T-helper 22 cell (primary cell): ENCODE data around the gene FNDC3B.

Source experiments
- DNase-seq: peaks from one replicate; pipeline ENCODE4 v3.0.0-alpha.2; 2020; ENCODE audit warnings: low read depth

The FNDC3B gene

DNA sequence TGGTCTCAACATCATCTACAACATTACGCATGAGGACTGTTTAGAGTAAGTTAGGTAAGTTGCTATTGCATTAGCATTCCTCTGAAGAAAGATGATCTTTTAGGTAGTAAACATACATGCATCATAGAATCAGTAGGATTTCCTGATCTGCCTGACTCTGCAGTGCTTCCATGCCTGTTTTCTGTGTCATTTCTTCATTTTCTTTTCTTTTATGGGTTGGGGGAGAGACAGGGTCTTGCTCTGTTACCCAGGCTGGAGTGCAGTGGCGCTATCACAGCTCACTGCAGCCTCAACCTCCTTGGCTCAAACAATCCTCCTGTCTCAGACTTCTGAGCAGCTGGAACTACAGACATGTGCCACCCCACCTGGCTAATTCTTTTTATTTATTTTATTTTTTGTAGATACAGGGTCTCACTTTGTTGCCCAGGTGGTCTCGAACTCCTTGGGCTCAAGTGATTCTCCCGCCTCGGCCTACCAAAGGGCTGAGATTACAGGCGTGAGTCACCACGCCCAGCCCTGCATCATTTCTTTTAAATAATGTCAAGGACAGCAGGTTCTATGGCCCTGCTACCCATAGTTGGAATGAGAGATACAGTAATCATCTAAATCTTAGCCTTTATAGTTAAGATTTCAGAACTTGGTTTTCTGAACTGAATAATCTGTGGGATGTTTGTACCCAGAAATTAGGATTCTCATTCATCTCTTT is 224.6 kb downstream of the FNDC3B start:
- no peak for DNase-seq

DNA sequence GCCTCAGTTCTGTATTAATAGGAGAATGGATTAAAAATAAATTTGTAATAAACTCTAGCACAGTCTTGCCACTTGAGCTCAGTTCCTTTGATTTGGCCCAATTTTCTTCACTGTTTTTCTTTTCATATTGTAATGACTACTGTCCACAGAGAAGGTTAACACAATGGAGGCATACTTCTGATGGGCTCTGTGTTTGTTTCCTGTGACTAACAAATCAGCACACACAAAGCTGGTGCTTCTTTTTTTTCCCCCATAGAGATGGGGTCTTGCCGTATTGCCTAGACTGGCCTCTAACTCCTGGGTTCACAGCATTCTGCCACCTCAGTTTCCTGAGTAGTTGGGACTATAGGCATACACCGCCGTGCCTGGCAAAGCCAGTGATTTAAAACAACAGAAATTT is 226.7 kb downstream of the FNDC3B start:
- DNase-seq: no peak

DNA sequence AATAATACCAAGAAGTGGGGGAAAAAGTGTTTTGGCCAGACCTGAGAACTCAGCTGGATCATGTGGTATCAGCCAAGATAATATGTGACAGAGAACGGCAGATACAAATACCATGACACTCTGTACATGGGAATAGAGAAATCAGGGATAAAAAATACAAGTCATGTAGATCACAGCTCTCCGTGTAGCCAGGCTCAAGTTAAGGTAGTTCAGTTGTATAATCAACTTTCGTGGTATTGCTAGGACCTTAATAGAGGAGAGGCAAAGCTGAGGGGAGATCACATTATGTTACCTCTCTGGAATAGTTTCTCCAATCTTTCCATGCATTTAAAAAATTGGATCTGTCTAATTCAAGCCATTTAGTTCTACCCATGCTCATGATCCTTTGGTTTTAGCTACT is 229.0 kb downstream of the FNDC3B start:
- DNase-seq: no peak

DNA sequence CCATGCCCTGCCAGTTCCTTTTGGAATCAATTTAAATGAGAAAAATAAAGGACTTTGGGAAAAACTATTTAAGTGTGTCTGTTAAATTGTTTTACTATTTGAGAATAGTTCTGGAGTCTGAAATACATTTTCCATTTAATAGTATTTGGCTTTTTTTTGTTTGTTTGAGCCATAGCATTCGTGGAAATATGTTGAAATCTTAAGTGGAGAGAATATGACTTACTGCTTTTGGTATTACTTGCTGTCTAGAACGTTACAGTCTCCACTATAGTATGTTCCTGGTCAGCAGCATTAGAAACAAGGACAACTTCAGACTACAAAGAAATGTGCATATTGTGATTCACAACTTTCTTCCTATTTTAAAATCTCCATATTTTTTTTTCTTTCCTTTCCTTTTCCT is 229.5 kb downstream of the FNDC3B start:
- no peak for DNase-seq

DNA sequence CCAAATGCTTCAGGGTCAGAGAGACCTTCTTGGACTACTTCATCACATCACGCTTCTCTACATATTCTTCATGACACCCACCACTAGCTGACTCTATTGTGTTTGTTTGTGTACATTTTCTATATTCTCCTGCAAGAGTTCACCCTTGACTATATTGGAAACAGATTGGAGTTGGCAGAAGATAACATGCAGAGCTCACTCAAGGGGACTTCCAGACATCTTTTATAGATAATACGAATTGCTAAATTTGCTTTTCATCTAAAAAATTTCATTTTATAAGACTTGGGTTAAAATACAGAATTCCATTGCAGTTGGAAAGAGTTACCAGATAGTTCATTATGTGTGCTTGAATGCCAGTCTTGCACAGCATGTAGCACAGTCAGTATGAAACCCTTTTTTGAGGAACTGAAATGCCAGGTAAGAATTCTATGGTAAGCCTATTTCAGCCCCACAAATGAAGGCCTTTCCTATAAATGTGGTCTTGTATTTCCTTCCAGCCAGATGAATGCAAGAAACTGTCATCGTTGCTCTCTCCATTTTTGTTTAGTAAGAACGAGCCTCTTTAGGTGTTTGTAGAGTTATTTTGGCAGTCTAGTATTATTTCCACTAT is 231.3 kb downstream of the FNDC3B start:
- no peak for DNase-seq

DNA sequence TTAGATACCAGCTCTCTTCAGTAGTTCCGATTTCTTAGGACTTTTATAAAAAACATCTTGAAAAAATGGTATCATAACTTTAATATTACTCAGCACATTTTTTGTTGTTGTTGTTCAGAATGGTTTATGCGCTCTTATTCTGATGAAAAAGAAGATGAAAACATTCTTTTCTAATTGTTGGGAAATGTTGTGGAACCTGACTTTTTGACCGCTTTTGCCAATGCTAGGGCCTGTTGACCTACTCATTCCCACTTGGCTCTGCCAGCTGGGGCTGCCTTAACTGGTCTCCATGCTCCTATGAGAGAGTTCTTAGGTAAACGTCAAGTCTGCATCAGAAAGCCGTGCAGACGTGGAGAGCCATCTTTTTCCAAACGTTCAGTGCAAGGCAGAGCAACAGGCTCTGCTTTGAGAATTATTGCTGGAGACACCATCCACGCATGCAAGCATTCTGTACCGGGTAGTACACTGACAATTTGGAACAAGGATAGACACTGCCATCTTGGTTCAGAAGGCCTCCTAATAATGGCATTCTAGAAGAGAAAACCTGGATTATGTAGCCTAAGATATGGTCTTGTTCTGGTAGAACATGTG is 232.1 kb downstream of the FNDC3B start:
- DNase-seq: no peak

DNA sequence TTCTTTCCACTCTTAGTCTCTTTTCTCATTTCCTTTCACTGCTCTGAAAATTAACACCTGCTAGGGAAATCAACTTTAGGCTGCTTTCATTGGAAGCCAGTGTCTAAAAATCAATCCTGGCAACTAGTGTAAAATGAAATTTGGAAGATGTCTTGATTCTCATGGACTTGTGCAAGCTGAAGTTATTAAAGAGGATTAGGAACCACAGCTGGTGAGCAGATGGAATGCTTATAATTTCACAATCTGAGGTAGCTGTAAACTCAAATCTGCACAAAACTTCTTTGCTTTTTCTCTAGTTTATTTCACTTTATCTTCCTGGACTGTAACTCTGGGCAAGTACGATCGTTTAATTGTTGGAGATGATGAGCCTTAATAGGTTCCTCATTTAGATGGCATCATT is 233.3 kb downstream of the FNDC3B start:
- no peak for DNase-seq

DNA sequence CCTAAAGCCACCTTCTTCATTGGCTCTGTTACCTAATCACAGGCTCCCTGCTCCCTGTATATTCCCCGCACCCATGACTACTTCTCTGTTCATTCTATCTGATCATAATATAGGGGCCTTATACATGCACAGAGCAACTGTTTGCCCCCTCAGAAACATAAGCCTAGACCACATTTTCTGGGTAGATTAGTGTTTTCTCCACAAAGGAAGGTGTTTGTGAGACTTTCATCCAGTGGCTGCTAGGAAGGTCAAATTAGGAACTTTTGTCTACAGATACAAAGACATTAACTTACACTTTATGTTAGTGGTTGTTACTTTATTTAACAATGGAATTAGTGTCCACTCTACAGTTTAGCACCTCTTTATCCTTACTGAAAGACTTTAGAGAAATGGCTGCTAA is 234.0 kb downstream of the FNDC3B start:
- no peak for DNase-seq

DNA sequence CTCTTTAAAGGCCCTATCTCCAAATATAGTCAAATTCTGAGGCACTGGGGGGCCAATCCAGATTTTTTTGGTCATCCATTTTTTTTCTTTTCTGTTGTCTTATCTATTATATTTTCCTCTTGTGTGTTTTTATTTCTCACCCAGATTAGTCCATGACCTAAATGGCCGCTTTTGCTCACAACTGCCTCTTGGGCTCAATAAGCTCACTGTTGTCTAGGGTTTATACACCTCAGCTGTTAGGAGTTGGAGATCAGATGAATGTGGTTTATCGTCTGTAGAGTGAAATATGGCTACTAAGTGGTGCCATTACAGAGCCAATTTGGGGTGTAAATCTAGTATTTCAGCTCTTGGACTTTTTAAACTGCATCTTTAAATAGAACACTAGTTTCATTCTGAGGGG is 235.5 kb downstream of the FNDC3B start:
- no peak for DNase-seq

DNA sequence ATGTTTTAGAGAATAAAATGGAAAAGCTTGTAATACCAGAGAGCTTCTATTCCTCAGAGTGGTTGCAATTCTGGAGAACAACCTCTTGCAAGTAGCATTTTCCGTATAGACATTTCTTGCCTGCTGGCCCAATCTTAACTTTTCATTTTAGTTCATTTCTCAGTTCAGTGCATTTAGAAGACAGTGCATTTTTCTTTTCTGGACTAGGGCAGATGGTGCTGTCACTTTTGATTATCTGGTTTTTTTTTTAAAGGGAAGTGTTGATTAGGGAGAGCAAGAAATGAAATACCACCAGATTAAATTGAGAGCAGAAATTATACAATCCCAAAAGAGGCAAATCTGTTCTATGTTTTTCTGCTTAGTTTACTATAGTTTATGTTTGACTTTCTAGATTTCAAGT is 236.2 kb downstream of the FNDC3B start:
- no peak for DNase-seq

DNA sequence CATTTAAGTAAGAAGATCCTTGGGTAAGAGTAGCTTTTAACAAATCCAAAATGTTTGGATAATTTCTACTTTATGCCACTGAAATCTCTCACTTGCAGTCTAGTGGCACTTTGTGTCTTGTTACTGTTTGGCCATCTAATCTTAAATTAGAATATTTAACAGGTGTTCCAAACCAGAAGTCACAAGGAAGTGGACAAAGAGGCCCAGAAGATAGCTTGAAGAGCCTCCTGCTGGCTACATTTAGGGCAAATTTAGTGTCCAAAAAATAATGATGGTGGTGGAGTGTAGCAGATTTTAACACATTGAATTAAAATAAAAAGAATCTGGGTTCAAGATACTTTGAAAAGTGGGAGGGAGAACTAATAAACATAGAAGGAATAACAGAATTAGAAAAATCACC is 236.7 kb downstream of the FNDC3B start:
- no peak for DNase-seq

DNA sequence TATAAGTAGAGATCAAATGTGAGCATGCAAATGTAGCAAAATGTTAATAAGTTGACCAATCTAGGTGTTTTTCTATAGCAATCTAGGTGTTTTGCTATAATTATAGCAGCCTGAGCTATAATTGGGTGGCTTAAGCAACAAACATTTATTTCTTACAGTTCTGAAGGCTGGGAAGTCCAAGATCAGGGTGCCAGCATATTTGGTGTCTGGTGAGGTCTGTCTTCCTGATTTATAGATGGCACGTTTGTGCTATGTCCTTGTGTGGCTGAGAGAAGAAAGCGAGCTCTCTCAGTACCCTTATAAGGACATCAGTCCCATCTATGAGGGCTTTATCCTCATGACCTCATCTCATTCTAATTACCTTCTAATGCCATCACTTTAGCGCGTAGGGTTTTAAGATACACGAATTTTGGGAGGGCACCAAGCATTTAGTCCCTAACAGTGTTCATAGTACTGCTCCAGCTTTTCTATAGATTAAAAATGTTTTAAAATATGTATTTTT is 237.8 kb downstream of the FNDC3B start:
- DNase-seq: no peak

DNA sequence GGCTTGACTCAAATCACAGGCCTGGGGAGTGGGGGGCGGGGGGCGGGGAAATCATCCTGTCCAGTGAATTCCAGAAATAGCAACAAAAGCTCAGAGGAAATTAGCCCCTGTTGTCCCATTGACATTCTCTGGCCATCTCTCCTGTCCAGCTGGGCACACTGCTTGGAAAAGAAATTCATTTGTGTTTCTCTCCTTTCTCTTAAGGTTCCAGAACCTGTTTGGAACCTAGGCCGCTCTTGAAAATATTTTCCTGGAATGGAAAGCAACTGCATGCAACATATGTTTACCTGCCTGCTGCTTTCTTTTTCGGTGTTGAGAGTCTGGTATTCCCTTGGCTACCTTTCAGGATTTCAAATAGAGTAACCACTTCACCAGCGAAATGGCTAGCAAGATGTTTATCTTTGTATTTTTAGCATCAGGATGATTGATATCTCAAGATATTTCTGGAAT is 239.8 kb downstream of the FNDC3B start:
- no peak for DNase-seq

DNA sequence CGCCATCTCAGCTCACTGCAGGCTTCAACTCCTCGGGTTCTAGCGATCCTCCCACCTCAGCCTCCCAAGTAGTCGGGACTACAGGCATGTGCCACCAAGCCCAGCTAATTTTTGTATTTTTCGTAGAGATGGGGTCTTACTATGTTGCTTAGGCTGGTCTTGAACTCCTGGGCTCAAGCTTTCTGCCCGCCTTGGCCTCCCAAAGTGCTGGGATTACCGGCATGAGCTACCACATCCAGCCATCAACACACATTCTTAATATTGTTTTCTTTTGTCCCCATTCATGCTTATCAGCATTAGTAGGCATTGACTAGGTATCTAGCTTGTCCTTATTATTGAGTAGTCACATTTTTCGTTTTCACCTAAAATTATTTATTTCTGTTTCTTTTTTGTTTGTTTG is 240.6 kb downstream of the FNDC3B start:
- DNase-seq: no peak

DNA sequence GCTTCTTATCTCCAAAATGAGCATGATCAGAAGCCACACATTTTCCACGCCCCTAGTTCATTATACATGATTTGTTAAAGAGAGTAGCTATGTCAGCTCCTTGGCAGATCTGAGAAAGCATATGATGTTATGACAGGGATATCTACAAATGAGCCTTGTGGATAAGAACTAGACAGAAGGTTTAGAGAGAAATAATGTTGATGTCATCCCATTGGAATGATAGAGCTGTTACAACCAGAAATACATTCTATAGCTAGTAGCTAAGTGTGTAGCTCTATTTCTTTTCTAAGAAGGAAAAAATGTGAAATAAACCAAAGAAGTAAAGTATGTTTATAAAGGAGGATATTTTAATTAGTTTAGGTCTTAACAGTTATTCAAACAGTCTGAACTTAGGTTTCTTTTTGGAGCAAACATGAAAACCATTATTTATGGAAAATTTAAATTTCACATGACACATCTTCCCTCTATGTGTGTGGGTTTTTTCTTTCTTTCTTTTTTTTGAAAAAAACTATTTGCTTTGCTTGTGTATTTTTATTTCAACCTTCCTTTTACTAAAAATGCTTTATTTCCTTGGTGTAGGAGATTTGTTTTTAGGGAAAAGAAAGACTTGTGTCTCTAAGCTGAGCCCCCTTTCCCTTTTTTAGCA is 241.2 kb downstream of the FNDC3B start:
- no peak for DNase-seq

DNA sequence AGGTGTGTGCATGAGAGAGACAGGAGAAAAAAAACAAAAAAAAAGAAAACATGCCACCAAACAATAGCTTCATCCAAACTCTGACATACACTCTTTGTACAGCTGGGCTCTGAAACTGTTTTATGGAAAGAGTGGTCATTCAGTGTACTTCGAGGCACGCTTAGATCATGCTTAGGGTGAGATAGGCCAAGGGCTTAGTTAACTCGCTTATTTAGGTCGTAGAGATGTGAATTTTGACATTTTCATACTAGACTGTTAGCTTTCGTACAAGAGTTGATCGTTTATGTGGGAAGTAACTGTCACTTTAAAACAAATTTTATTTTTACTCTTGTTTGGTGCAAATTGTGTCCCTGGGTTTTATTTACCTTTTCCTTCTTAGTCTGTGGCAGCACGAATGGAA is 242.5 kb downstream of the FNDC3B start:
- no peak for DNase-seq

DNA sequence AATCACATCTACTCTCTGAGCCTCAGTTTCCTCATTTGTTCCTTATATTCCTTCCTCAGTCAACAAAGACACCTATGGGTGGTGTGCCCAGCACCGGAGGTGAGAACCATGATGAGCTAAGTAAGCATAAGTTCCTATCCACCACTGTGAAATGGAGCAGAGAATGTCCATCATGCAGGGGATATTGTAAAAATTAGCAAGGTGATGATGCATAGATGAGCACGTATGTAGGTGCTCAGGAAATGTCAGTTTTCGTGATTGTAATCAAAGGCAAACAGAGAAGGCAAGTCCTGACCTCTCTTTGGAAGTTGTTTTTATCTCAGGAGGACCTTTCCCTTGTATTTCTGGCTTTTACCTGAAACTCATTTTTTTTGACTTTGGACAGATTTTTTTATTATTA is 243.5 kb downstream of the FNDC3B start:
- DNase-seq: no peak

DNA sequence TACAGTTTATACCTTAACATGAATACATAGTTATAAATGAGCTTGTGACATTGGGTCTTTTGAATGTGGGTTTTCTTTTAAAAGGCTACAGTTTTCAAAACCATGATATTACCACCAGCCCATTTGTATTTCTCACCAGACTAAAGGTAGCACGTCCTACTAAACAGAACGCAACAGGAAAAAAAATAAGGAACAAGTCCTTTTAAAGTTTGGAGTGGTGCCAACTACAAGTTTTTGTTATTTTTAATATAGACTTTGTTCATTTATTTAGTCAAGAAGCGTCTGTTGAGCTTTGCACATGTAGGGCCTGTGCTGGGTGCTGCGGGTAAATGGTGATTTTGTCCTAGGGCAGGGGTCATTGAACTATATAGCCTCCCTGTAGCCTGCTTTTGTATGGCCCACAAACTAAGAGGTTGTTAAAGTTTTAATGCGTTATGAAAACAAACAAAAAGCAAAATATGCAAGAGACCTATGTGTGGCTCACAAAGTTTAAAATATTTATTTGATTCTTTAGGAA is 244.5 kb downstream of the FNDC3B start:
- no peak for DNase-seq

DNA sequence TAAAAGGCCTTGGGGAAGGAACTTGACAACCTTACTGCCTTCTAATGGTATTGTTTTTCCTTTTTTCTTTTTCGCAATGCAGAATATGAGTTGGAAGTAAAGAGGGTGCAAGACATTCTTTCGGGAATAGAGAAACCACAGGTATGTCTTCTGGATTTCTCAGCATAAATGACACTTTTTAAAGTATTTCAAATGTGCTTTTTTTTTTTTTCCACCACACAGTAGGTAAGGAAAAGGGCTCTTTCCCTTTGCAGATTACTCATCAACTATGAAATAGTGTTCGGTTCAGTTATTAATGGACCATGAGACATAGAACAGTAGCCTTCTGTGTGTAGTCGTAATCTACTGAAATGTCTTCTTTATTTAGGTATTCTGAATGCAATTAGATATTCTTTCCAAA is 246.5 kb downstream of the FNDC3B start:
- DNase-seq: no peak

DNA sequence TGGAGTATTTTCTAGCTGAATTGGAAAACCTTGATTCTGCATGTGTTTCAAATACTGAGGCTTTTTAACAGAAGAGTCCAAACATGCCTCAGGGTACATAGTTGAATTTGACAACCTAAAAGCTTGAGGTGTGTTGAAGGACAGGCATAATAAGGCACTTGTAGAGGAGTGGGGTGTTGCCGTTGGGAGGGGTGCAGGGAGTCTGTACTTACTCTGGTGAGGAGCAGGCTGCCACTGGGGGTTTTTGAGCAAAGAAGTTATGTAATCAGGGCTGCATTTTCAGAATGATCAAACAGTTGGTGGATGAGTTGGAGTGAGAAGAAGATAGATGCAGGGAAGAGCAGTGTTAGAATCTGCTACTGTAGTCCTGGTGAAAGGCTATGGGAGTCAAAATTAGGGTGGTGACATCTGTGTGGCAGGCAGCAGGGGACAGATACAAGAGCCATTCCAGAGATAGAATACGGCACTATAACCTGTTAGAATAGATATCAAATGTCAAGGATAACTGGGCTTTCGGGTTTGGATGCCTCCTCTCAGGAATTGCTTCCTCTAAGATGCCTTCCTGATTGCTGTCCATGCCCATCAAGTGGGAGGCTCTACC is 247.3 kb downstream of the FNDC3B start:
- DNase-seq: no peak

DNA sequence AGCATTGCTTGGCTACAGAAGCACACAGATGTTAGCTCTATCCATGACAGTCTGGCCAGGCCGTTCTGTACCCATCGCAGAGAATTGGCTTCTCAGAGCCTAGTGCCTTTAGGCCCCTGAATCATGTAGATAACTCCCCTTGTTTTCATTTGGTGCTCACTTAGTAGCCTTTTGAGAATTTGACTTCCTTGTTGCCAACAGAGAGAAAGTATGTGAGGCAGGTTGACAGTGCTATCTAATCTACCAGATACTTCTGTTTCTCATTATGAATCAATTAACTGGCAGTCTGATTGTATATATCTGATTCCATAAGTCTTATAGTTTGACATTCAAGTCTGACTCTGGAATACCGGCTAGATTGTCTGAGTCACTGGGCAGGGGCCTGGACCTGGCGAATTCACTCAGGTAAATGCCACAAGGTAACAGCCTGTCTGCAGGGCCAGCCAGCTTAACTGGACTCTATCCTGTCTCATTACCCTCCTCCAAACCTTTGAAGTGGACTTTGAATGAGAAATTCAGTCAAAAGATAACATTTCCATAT is 248.6 kb downstream of the FNDC3B start:
- DNase-seq: no peak

DNA sequence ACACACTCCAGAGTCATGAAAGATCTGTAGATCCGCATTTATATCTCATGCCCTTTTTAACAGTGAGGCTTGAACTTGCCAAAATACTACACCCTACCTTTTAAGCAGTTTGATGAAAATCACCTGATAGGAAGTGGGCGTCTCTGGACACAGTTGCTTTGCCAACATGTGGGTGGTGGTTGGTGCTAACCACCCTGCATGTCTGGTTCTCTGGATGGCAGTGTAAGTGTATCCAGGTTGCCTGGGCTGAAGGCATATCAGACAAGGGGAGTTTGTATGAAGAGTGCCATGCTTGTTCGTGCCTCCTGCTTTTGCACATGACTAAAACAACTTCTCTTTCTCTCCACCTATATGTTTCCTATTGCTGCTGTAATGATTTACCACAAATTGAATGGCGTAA is 249.3 kb downstream of the FNDC3B start:
- DNase-seq: no peak
